ENCODE results near the gene GOT2.
"Not testable (repeated sequence)": the region's sequence is repeated elsewhere in the genome, so short reads cannot be mapped to it uniquely, and the experiment has no call there.

GOT2 gene

DNA sequence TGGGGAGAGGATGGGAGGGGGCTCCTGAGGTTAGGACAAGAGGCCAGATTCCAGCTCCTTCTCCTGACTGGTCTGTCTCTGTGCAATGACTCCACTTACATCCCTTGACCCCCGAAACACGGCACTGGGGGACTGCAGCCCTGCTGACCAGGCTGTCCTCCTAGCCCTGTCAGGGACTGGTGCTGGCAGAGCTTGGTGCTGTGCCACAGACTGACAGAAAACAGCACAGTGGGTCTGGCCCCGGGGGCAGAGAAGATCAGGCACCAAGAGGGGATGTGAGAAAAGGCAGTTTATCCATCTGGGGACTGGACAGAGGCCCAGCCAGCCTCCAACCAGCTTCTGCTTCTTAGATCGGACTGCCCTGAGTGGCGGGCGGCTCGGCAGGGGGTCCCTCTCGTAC lies 68.9 kb downstream of the GOT2 start:
- H2BK120ac ChIP-seq (ENCODE audit: low read depth, low read length), result no peak overlapping the region
- H2AK5ac ChIP-seq (ENCODE audit: low read depth, low read length), result peak overlapping the region; percentile 56
- no peak overlapping the region for H2AFZ ChIP-seq (ENCODE audit: low read length)
- H3K23ac ChIP-seq (ENCODE audit: low read depth, low read length, poor library complexity), result no peak overlapping the region
- DNase-seq (ENCODE audit: low spot score), result no peak
- no peak overlapping the region for H3K4me3 ChIP-seq (ENCODE audit: low read length in 2 of 2)
- no peak overlapping the region for H3K27ac ChIP-seq (replicated peaks; ENCODE audit: low read length)
- no peak overlapping the region for H4K91ac ChIP-seq (ENCODE audit: low read depth, low read length, poor library complexity)
- no peak overlapping the region for H3K14ac ChIP-seq (ENCODE audit: low read length)
- peaks cover 5 to 18% of the 10 kb centered on the region in 2 donors for H3K36me3 ChIP-seq (replicated peaks in 1 of 2; ENCODE audit: control insufficient read depth in 2 of 2, insufficient read depth in 2 of 2, low read length in 2 of 2)
- H3K18ac ChIP-seq (ENCODE audit: low read length), result no peak overlapping the region
- peaks cover 0 to 5% of the 10 kb centered on the region in 2 donors for H3K4me1 ChIP-seq (ENCODE audit: control insufficient read depth in 2 of 2, insufficient read depth in 1 of 2, low read depth in 1 of 2, low read length in 2 of 2)
- H3K9ac ChIP-seq (ENCODE audit: low read depth, low read length, poor library complexity), result peak overlapping the region; percentile 70
- H3K27me3 ChIP-seq (ENCODE audit: control insufficient read depth in 3 of 3, insufficient read depth in 3 of 3, low read depth in 1 of 3, low read length in 3 of 3), result no peaks in the 10 kb centered on the region
- H2BK5ac ChIP-seq (ENCODE audit: low read length), result peak overlapping the region; percentile 11
- H3K79me1 ChIP-seq (ENCODE audit: low read depth, low read length), result no peaks in the 10 kb centered on the region
- H3K9me3 ChIP-seq (replicated peaks in 1 of 2; ENCODE audit: control insufficient read depth in 2 of 2, insufficient read depth in 1 of 2, low read depth in 1 of 2, low read length in 2 of 2), result no peaks in the 10 kb centered on the region
- no peak overlapping the region for H2BK15ac ChIP-seq (ENCODE audit: low read length)
- H4K8ac ChIP-seq (ENCODE audit: low read depth, low read length), result no peak overlapping the region
- no peak overlapping the region for H3K4ac ChIP-seq (ENCODE audit: low read length)
- H3K4me2 ChIP-seq (ENCODE audit: insufficient read depth, low read length, poor library complexity, severe bottlenecking), result peak overlapping the region; percentile 18
- no CpG with 5 or more reads among the region's 8 CpGs for WGBS, 2 donors (ENCODE audit: extremely low coverage in 2 of 2, insufficient read length in 2 of 2, insufficient replicate concordance in 1 of 2)
- H2BK12ac ChIP-seq (ENCODE audit: low read length), result no peak overlapping the region

DNA sequence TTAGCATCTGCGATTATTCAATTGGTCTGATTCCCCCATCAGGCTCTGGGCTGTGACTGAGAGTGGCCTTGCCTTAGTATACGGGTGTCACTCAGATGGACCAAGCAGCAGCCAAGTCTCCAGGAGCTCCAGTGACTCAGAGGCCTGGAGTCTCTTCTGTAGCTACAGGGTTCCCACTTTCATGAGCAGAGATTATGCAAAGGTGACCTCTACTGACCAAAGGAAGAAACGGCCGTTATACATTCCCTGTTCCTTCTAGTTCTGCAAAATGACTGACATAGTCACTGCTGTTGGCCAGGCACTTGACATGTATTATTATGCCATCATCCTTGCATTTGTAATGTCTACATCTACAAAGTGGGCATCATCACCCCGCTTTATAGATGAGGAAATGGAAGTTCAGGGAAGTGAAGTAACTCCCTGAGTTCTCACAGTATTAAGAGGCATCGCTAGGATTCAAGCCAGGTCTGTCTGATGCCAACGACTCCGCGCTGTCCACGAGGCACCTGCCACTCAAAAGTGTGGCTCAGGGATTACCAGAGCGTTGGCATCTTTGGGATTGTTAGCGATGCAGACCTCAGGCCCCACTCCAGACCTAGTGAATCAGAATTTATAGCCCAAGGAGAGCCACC lies 72.8 kb downstream of the GOT2 start:
- no peak overlapping the region for H2BK12ac ChIP-seq (ENCODE audit: low read length)
- no peaks in the 10 kb centered on the region for H3K9me3 ChIP-seq (replicated peaks in 1 of 2; ENCODE audit: control insufficient read depth in 2 of 2, insufficient read depth in 1 of 2, low read depth in 1 of 2, low read length in 2 of 2)
- H2BK15ac ChIP-seq (ENCODE audit: low read length), result no peak overlapping the region
- H3K4me3 ChIP-seq (ENCODE audit: low read length in 2 of 2), result no peak overlapping the region
- no peak overlapping the region for H3K9ac ChIP-seq (ENCODE audit: low read depth, low read length, poor library complexity)
- no peak overlapping the region for H2BK5ac ChIP-seq (ENCODE audit: low read length)
- H2AK5ac ChIP-seq (ENCODE audit: low read depth, low read length), result no peak overlapping the region
- peak overlapping the region; percentile 18 for H2AFZ ChIP-seq (ENCODE audit: low read length)
- no peak overlapping the region for H3K4ac ChIP-seq (ENCODE audit: low read length)
- H3K36me3 ChIP-seq (replicated peaks in 1 of 2; ENCODE audit: control insufficient read depth in 2 of 2, insufficient read depth in 2 of 2, low read length in 2 of 2), result peaks cover 0 to under 1% of the 10 kb centered on the region in 2 donors
- peaks cover 0 to 5% of the 10 kb centered on the region in 2 donors for H3K4me1 ChIP-seq (ENCODE audit: control insufficient read depth in 2 of 2, insufficient read depth in 1 of 2, low read depth in 1 of 2, low read length in 2 of 2)
- no peak overlapping the region for H3K18ac ChIP-seq (ENCODE audit: low read length)
- DNase-seq (ENCODE audit: low spot score), result peak; percentile 58
- no peak overlapping the region for H3K14ac ChIP-seq (ENCODE audit: low read length)
- H2BK120ac ChIP-seq (ENCODE audit: low read depth, low read length), result no peak overlapping the region
- no peak overlapping the region for H3K27ac ChIP-seq (replicated peaks; ENCODE audit: low read length)
- no CpG with 5 or more reads among the region's 12 CpGs for WGBS, 2 donors (ENCODE audit: extremely low coverage in 2 of 2, insufficient read length in 2 of 2, insufficient replicate concordance in 1 of 2)
- no peaks in the 10 kb centered on the region for H3K79me1 ChIP-seq (ENCODE audit: low read depth, low read length)
- no peak overlapping the region for H4K91ac ChIP-seq (ENCODE audit: low read depth, low read length, poor library complexity)
- no peaks in the 10 kb centered on the region for H3K27me3 ChIP-seq (ENCODE audit: control insufficient read depth in 3 of 3, insufficient read depth in 3 of 3, low read depth in 1 of 3, low read length in 3 of 3)
- H3K4me2 ChIP-seq (ENCODE audit: insufficient read depth, low read length, poor library complexity, severe bottlenecking), result no peak overlapping the region
- H4K8ac ChIP-seq (ENCODE audit: low read depth, low read length), result no peak overlapping the region
- H3K23ac ChIP-seq (ENCODE audit: low read depth, low read length, poor library complexity), result no peak overlapping the region

- not testable (repeated sequence) for H3K79me1 ChIP-seq (ENCODE audit: low read depth, low read length); H3K4me1 ChIP-seq (ENCODE audit: control insufficient read depth in 2 of 2, insufficient read depth in 1 of 2, low read depth in 1 of 2, low read length in 2 of 2); H3K9ac ChIP-seq (ENCODE audit: low read depth, low read length, poor library complexity); DNase-seq (ENCODE audit: low spot score); H2BK15ac ChIP-seq (ENCODE audit: low read length); H3K4me2 ChIP-seq (ENCODE audit: insufficient read depth, low read length, poor library complexity, severe bottlenecking); H3K36me3 ChIP-seq (replicated peaks in 1 of 2; ENCODE audit: control insufficient read depth in 2 of 2, insufficient read depth in 2 of 2, low read length in 2 of 2); H3K4me3 ChIP-seq (ENCODE audit: low read length in 2 of 2); H2BK5ac ChIP-seq (ENCODE audit: low read length); H3K27ac ChIP-seq (replicated peaks; ENCODE audit: low read length); H3K23ac ChIP-seq (ENCODE audit: low read depth, low read length, poor library complexity); H2BK120ac ChIP-seq (ENCODE audit: low read depth, low read length); H3K18ac ChIP-seq (ENCODE audit: low read length); H3K14ac ChIP-seq (ENCODE audit: low read length); H2AK5ac ChIP-seq (ENCODE audit: low read depth, low read length); H4K8ac ChIP-seq (ENCODE audit: low read depth, low read length); H2BK12ac ChIP-seq (ENCODE audit: low read length); H2AFZ ChIP-seq (ENCODE audit: low read length); H3K9me3 ChIP-seq (replicated peaks in 1 of 2; ENCODE audit: control insufficient read depth in 2 of 2, insufficient read depth in 1 of 2, low read depth in 1 of 2, low read length in 2 of 2); H3K4ac ChIP-seq (ENCODE audit: low read length); H4K91ac ChIP-seq (ENCODE audit: low read depth, low read length, poor library complexity); H3K27me3 ChIP-seq (ENCODE audit: control insufficient read depth in 3 of 3, insufficient read depth in 3 of 3, low read depth in 1 of 3, low read length in 3 of 3)
- WGBS, 2 donors (ENCODE audit: extremely low coverage in 2 of 2, insufficient read length in 2 of 2, insufficient replicate concordance in 1 of 2), result no CpG with 5 or more reads among the region's 11 CpGs
Observed at GRCh38 chr16:58659911-58660310, 74.2 kb downstream of the GOT2 start.

GRCh38 chr16:58658796-58659211 lies 75.3 kb downstream of the GOT2 start:
- Histone ChIP-seq H3K14ac (ENCODE audit: low read length) (no peak overlapping the region), H2BK5ac (ENCODE audit: low read length) (no peak overlapping the region), H3K36me3 (replicated peaks in 1 of 2; ENCODE audit: control insufficient read depth in 2 of 2, insufficient read depth in 2 of 2, low read length in 2 of 2) (no peaks in the 10 kb centered on the region), H3K27me3 (ENCODE audit: control insufficient read depth in 3 of 3, insufficient read depth in 3 of 3, low read depth in 1 of 3, low read length in 3 of 3) (no peaks in the 10 kb centered on the region), H2AK5ac (ENCODE audit: low read depth, low read length) (no peak overlapping the region), H3K9ac (ENCODE audit: low read depth, low read length, poor library complexity) (no peak overlapping the region), H3K23ac (ENCODE audit: low read depth, low read length, poor library complexity) (no peak overlapping the region), H3K9me3 (replicated peaks in 1 of 2; ENCODE audit: control insufficient read depth in 2 of 2, insufficient read depth in 1 of 2, low read depth in 1 of 2, low read length in 2 of 2) (no peaks in the 10 kb centered on the region), H3K4ac (ENCODE audit: low read length) (no peak overlapping the region), H2BK15ac (ENCODE audit: low read length) (no peak overlapping the region), H4K91ac (ENCODE audit: low read depth, low read length, poor library complexity) (no peak overlapping the region), H2BK120ac (ENCODE audit: low read depth, low read length) (no peak overlapping the region), H3K4me1 (ENCODE audit: control insufficient read depth in 2 of 2, insufficient read depth in 1 of 2, low read depth in 1 of 2, low read length in 2 of 2) (peaks cover 0 to 5% of the 10 kb centered on the region in 2 donors), H3K4me3 (ENCODE audit: low read length in 2 of 2) (no peak overlapping the region), H2AFZ (ENCODE audit: low read length) (no peak overlapping the region), H3K79me1 (ENCODE audit: low read depth, low read length) (no peaks in the 10 kb centered on the region), H3K4me2 (ENCODE audit: insufficient read depth, low read length, poor library complexity, severe bottlenecking) (no peak overlapping the region), H4K8ac (ENCODE audit: low read depth, low read length) (no peak overlapping the region), H3K27ac (replicated peaks; ENCODE audit: low read length) (no peak overlapping the region), H3K18ac (ENCODE audit: low read length) (no peak overlapping the region), H2BK12ac (ENCODE audit: low read length) (no peak overlapping the region)
- no CpG with 5 or more reads among the region's 3 CpGs for WGBS, 2 donors (ENCODE audit: extremely low coverage in 2 of 2, insufficient read length in 2 of 2, insufficient replicate concordance in 1 of 2)
- no peak for DNase-seq (ENCODE audit: low spot score)

Data from neuronal stem cell (in vitro differentiated cells).